HUES64 (cell line): ENCODE measurements around the gene SEC31B.

Experiments
- H3K27ac ChIP-seq: 2 replicates; pipeline ENCODE4 v1.7.0; 2013; ENCODE audit warnings: low read depth, low read length, inconsistent platforms
- H3K27me3 ChIP-seq: 2 replicates; pipeline ENCODE4 v1.6.1; 2013; ENCODE audit warnings: mild to moderate bottlenecking, low read length; ENCODE audit not compliant: insufficient read depth
- H3K36me3 ChIP-seq: 2 replicates; pipeline ENCODE4 v1.6.1; 2013; ENCODE audit warnings: mild to moderate bottlenecking, low read length; ENCODE audit not compliant: insufficient read depth
- H3K4me1 ChIP-seq: 2 replicates; pipeline ENCODE4 v1.6.1; 2013; ENCODE audit warnings: mild to moderate bottlenecking, low read length, moderate library complexity; ENCODE audit not compliant: insufficient read depth
- H3K4me3 ChIP-seq: 2 replicates; pipeline ENCODE4 v1.5.1; 2013; ENCODE audit warnings: mild to moderate bottlenecking, low read length, moderate library complexity
- H3K9ac ChIP-seq: 2 replicates; pipeline ENCODE4 v1.6.1; 2013; ENCODE audit warnings: mild to moderate bottlenecking, low read depth, low read length
- H3K9me3 ChIP-seq: 2 replicates; pipeline ENCODE4 v1.6.1; 2013; ENCODE audit warnings: low read depth, low read length; ENCODE audit not compliant: insufficient read depth
- WGBS: fragments of 150-250, 120-280 bp; methylation state at CpG from one replicate; pipeline ENCODE4 v1.1.7; 2013; ENCODE audit warnings: missing lambda C conversion rate; 5-methylcytosine and 5-hydroxymethylcytosine counted together

The SEC31B gene

GRCh38 chr10:100477970-100478369 is 41.7 kb downstream of the SEC31B start:
- Histone ChIP-seq H3K27me3 (peaks cover 73% of the 10 kb centered on the region), H3K9ac (no peak overlapping the region), H3K36me3 (no peaks in the 10 kb centered on the region), H3K27ac (no peak overlapping the region), H3K9me3 (no peaks in the 10 kb centered on the region), H3K4me3 (no peak overlapping the region), H3K4me1 (peaks cover 3% of the 10 kb centered on the region)
- WGBS, result 68% methylated on average over 5 of the region's 5 CpGs

GRCh38 chr10:100470367-100470766 is 49.3 kb downstream of the SEC31B start:
- Histone ChIP-seq H3K36me3 (no peaks in the 10 kb centered on the region), H3K27ac (no peak overlapping the region), H3K27me3 (peaks cover 62% of the 10 kb centered on the region), H3K4me3 (no peak overlapping the region), H3K9ac (no peak overlapping the region), H3K4me1 (0 out of 2 replicates have a peak, but pooled peaks cover 4% of the 10 kb centered on the region), H3K9me3 (no peaks in the 10 kb centered on the region)
- WGBS, result 90% methylated on average over 3 of the region's 3 CpGs

GRCh38 chr10:100469756-100470155 is 49.9 kb downstream of the SEC31B start:
- Histone ChIP-seq H3K4me3 (no peak overlapping the region), H3K27ac (no peak overlapping the region), H3K27me3 (peaks cover 66% of the 10 kb centered on the region), H3K4me1 (0 out of 2 replicates have a peak, but pooled peaks cover 4% of the 10 kb centered on the region), H3K9me3 (no peaks in the 10 kb centered on the region), H3K36me3 (no peaks in the 10 kb centered on the region), H3K9ac (no peak overlapping the region)
- 89% methylated on average over 1 of the region's 1 CpG for WGBS

- H3K27me3 ChIP-seq, result peaks cover 70% of the 10 kb centered on the region
Measured at GRCh38 chr10:100468978-100469377, 50.7 kb downstream of the SEC31B start.

GRCh38 chr10:100468322-100468721 is 51.3 kb downstream of the SEC31B start:
- H3K9me3 ChIP-seq, result no peaks in the 10 kb centered on the region
- no peak overlapping the region for H3K4me3 ChIP-seq
- no peaks in the 10 kb centered on the region for H3K36me3 ChIP-seq
- whole genome bisulfite sequencing, result 65% methylated on average over 5 of the region's 5 CpGs
- H3K27me3 ChIP-seq, result peaks cover 69% of the 10 kb centered on the region
- H3K4me1 ChIP-seq, result 0 out of 2 replicates have a peak, but pooled peaks cover 4% of the 10 kb centered on the region
- H3K9ac ChIP-seq, result no peak overlapping the region
- no peak overlapping the region for H3K27ac ChIP-seq

More at GRCh38 chr10:100468978-100469377, 50.7 kb downstream of the SEC31B start:
- Histone ChIP-seq H3K9ac (no peak overlapping the region), H3K36me3 (no peaks in the 10 kb centered on the region), H3K9me3 (no peaks in the 10 kb centered on the region), H3K4me3 (no peak overlapping the region), H3K4me1 (0 out of 2 replicates have a peak, but pooled peaks cover 4% of the 10 kb centered on the region), H3K27ac (no peak overlapping the region)

GRCh38 chr10:100462709-100463108 is 57.0 kb downstream of the SEC31B start, which contains the start of gene WNT8B:
Gene WNT8B (plus strand): TSS chr10:100463009. CDS start chr10:100463169, 160 bp downstream.
- no peaks in the 10 kb centered on the region for H3K36me3 ChIP-seq
- WGBS, result 58% methylated on average over 2 of the region's 4 CpGs
- H3K4me1 ChIP-seq, result no peaks in the 10 kb centered on the region
- no peak within 1 kb of the TSS for H3K9ac ChIP-seq
- peak within 1 kb of the TSS; percentile 6; the same call in 1 of the 2 replicates for H3K4me3 ChIP-seq
- peaks cover 49% of the 10 kb centered on the region; the same call in 1 of the 2 replicates for H3K27me3 ChIP-seq
- H3K9me3 ChIP-seq, result no peaks in the 10 kb centered on the region
- H3K27ac ChIP-seq, result no peak within 1 kb of the TSS

GRCh38 chr10:100448951-100449350 is 70.7 kb downstream of the SEC31B start:
- Histone ChIP-seq H3K27ac (no peak overlapping the region), H3K9me3 (peaks cover 4% of the 10 kb centered on the region; the same call in 1 of the 2 replicates), H3K4me3 (no peak overlapping the region), H3K36me3 (no peaks in the 10 kb centered on the region), H3K4me1 (no peaks in the 10 kb centered on the region), H3K9ac (no peak overlapping the region), H3K27me3 (no peaks in the 10 kb centered on the region)
- 89% methylated on average over 3 of the region's 4 CpGs for WGBS

- WGBS, result 100% methylated on average over 1 of the region's 1 CpG
- no peaks in the 10 kb centered on the region for H3K27me3 ChIP-seq
- H3K4me3 ChIP-seq, result no peak overlapping the region
- no peaks in the 10 kb centered on the region for H3K36me3 ChIP-seq
- H3K9me3 ChIP-seq, result peaks cover 4% of the 10 kb centered on the region; the same call in 1 of the 2 replicates
- no peak overlapping the region for H3K27ac ChIP-seq
- H3K9ac ChIP-seq, result no peak overlapping the region
- H3K4me1 ChIP-seq, result no peaks in the 10 kb centered on the region
Measured at GRCh38 chr10:100447663-100448062, 72.0 kb downstream of the SEC31B start.

GRCh38 chr10:100446130-100446761 is 73.4 kb downstream of the SEC31B start:
- H3K36me3 ChIP-seq, result no peaks in the 10 kb centered on the region
- no peak overlapping the region for H3K4me3 ChIP-seq
- H3K9me3 ChIP-seq, result peaks cover 4% of the 10 kb centered on the region; the same call in 1 of the 2 replicates
- no peak overlapping the region for H3K9ac ChIP-seq
- H3K27ac ChIP-seq, result no peak overlapping the region
- no peaks in the 10 kb centered on the region for H3K27me3 ChIP-seq
- 52% methylated on average over 3 of the region's 4 CpGs for whole genome bisulfite sequencing
- H3K4me1 ChIP-seq, result no peaks in the 10 kb centered on the region

GRCh38 chr10:100442548-100442947 is 77.1 kb downstream of the SEC31B start:
- Histone ChIP-seq H3K27ac (no peak overlapping the region), H3K9ac (no peak overlapping the region), H3K4me3 (no peak overlapping the region), H3K27me3 (no peaks in the 10 kb centered on the region), H3K4me1 (no peaks in the 10 kb centered on the region), H3K9me3 (peaks cover 4% of the 10 kb centered on the region; the same call in 1 of the 2 replicates), H3K36me3 (no peaks in the 10 kb centered on the region)
- WGBS, result 92% methylated on average over 3 of the region's 3 CpGs

GRCh38 chr10:100438674-100439315 is 80.9 kb downstream of the SEC31B start:
- WGBS, result 92% methylated on average over 6 of the region's 6 CpGs
- Histone ChIP-seq H3K27me3 (no peaks in the 10 kb centered on the region), H3K9me3 (no peaks in the 10 kb centered on the region), H3K4me3 (no peak overlapping the region), H3K4me1 (no peaks in the 10 kb centered on the region), H3K9ac (no peak overlapping the region), H3K27ac (no peak overlapping the region), H3K36me3 (no peaks in the 10 kb centered on the region)
